Large intestine (tissue), 3 donors: ENCODE results near the gene COX7B2. TPM values are rescaled to one million over a fixed set of nuclear protein-coding genes. Genes with fewer than 3 reads are reported as not detected.

Experiments used
- DNase-seq, 2 donors: peaks; one replicate each; pipeline versions ENCODE4 v3.0.0 to v3.0.0-alpha.2; 2013
- H3K27ac ChIP-seq: one replicate; pipeline ENCODE4 v1.5.1; 2013; ENCODE audit warnings: low read length
- H3K27me3 ChIP-seq: 2 replicates; pipeline ENCODE4 v1.6.1; 2013; ENCODE audit warnings: low read length; ENCODE audit not compliant: control insufficient read depth, insufficient read depth
- H3K36me3 ChIP-seq: 2 replicates; pipeline ENCODE4 v1.6.1; 2013; ENCODE audit warnings: low read length; ENCODE audit not compliant: control insufficient read depth, insufficient read depth
- H3K4me1 ChIP-seq: one replicate; pipeline ENCODE4 v1.6.1; 2013; ENCODE audit warnings: low read length; ENCODE audit not compliant: control insufficient read depth, insufficient read depth
- H3K4me3 ChIP-seq: one replicate; pipeline ENCODE4 v1.5.1; 2013; ENCODE audit warnings: low read length
- H3K9me3 ChIP-seq: one replicate; pipeline ENCODE4 v1.6.1; 2013; ENCODE audit warnings: mild to moderate bottlenecking, low read depth, low read length, moderate library complexity; ENCODE audit not compliant: control insufficient read depth
- WGBS: methylation state at CpG from one replicate; pipeline ENCODE4 v1.1.5; 2013; ENCODE audit warnings: low lambda C conversion rate; ENCODE audit not compliant: insufficient coverage; 5-methylcytosine and 5-hydroxymethylcytosine counted together
- polyA plus RNA-seq: library from polyadenylated mRNA; unstranded; fragments of 120-200 nt; gene quantifications from one replicate; pipeline ENCODE4 v1.2.1, GENCODE V29; 2013

Gene COX7B2
- polyA plus RNA-seq, 1 donor, result not detected

DNA sequence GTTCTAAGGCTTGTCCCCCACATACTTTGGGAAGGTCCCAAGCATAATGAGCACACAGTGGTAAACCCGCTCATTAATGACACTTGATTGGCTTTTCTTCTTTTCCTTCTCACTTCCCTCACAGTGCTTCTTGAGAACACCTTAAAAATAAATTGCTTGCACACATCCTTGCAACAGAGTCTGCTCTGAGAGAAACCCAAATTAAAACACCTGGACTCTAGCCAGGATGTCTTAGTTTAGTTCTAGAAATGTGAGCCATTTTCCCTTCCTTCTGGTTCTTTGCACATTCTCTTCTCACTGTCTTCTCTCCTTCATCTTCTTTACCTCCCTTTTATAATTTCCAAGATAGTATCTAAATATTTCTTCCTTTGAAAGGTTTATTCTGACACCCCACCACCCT, 35.3 kb upstream of the COX7B2 start:
- Histone ChIP-seq H3K9me3 (no peaks in the 10 kb centered on the region), H3K4me3 (no peak overlapping the region), H3K27ac (no peak overlapping the region), H3K27me3 (no peaks in the 10 kb centered on the region), H3K36me3 (no peaks in the 10 kb centered on the region), H3K4me1 (no peaks in the 10 kb centered on the region)
- no peak for DNase-seq
- WGBS, result no CpG with 5 or more reads among the region's 1 CpG

DNA sequence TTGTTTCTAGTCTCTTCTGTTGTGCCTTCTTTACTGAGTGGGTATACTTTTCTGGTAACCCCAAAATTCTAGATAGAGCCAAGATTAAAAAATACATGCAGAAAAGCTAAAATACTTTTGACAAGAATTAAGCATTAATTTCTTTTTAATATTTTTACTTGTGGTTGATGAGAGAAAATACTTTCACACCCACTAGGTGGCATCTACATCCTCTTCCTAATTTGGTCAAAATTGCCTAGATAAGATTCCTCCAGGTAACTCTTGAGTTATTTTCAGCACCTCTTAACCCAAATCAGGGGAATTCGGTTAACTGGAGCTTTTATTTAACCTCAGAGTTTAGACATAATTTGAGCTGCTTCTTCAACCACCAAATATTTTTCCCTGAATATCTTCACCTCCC, 28.4 kb upstream of the COX7B2 start:
- WGBS, result 100% methylated on average over 1 of the region's 1 CpG
- Histone ChIP-seq H3K36me3 (no peaks in the 10 kb centered on the region), H3K4me1 (no peaks in the 10 kb centered on the region), H3K9me3 (no peaks in the 10 kb centered on the region), H3K4me3 (no peak overlapping the region), H3K27ac (no peak overlapping the region), H3K27me3 (no peaks in the 10 kb centered on the region)
- DNase-seq, result no peak

DNA sequence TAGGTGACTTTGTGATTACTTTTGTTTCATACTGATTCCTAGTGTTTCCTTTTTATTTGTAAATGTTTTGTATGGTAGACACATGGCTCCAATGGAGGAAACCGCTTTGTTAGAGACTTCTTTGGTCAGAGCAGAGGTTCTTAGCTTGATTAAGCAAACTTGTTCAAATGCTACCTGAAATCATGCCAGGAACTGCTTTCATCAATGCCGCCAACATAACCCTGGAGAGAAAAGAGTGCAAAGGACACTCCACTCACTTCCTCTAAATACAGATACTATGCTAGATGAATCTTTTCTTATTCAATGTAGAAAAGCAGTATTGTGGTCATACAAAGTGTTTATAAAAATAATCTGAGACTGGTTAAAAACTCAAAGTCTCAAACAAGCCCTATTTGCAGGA, 25.7 kb upstream of the COX7B2 start:
- Histone ChIP-seq H3K4me1 (peaks cover 9% of the 10 kb centered on the region), H3K9me3 (no peaks in the 10 kb centered on the region), H3K27me3 (no peaks in the 10 kb centered on the region), H3K4me3 (no peak overlapping the region), H3K36me3 (no peaks in the 10 kb centered on the region), H3K27ac (no peak overlapping the region)
- peak; percentile 8 to 60 for DNase-seq
- WGBS, result 60% methylated on average over 1 of the region's 2 CpGs

DNA sequence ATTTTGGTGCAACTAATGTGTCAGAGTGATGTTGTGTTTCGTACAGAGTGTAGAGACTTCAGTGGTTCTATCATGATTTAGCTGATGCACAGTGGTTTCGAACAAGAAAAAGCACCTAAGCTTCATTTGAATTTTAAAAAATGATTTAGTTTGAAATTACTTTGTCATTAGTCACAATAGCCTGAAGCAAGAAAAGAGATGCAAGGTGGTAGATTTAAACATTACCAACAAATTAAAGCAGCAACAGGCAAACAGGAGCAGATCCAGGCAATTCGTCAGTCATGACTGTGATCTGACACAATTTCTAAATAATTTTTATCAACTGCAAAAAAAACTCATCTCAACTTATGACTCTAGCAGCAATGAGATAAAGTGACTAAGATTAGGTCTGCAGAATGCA, 24.6 kb upstream of the COX7B2 start:
- no peak for DNase-seq
- Histone ChIP-seq H3K4me3 (no peak overlapping the region), H3K27ac (no peak overlapping the region), H3K4me1 (peaks cover 9% of the 10 kb centered on the region), H3K27me3 (no peaks in the 10 kb centered on the region), H3K36me3 (no peaks in the 10 kb centered on the region), H3K9me3 (no peaks in the 10 kb centered on the region)
- WGBS, result 100% methylated on average over 1 of the region's 3 CpGs

DNA sequence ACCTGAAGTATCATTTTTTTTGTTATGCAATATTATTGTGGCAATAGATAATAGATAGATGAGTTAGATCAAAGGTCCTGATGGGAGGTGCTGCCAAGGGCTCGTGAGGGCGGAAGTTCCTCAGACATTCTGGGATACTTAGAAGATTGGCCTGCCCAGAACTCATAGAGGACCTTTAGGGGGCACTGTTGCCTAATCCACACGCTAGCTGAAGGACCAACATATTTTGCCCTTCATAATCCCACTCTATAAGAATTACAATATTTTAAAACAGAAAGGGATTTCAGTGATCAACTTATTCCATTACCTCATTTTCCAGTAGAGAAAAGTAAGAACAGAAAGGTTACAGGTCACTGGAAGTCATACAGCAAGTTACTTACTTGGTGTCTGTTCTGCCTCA, 22.9 kb upstream of the COX7B2 start:
- WGBS, result no CpG with 5 or more reads among the region's 3 CpGs
- Histone ChIP-seq H3K4me1 (peaks cover 9% of the 10 kb centered on the region), H3K9me3 (no peaks in the 10 kb centered on the region), H3K27me3 (no peaks in the 10 kb centered on the region), H3K36me3 (no peaks in the 10 kb centered on the region), H3K27ac (no peak overlapping the region), H3K4me3 (no peak overlapping the region)
- DNase-seq, result no peak

DNA sequence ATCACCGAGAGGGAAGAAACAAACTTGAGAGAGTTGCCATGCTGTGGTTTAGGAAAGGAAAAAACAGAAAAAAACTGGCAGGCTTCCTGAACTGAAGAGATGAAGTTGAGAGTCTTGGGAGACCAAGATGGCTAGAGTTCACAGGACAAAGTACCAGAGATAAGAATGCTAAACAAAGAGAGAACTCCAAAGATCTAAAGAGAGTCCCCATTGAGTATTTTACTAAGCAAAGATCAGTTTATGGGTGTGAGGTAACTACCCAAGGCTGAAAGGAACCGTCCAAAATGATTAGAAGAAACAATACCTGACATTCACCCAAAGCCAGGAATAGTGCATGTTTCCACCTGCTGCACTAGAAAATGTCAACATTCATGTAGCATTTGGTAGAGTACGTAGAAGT, 21.8 kb upstream of the COX7B2 start:
- no peaks in the 10 kb centered on the region for H3K9me3 ChIP-seq

DNA sequence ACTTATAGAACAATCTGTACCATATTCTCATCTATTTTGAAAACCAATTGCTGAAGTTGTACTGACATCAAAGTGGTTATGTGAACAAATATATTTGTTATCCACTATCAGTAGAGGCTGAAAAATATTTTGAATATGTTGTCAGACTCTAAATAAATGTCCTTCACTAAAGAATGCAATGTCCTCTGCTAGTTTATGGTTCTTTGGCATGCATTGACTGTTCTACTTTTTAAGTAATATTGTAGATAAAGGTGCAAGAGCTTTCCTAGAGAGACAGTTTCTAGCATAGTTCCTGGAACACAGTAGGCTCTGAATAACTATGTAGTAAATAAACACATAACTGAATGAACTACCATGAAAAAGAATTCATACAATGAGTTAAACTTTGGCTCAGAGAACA, 18.2 kb upstream of the COX7B2 start:
- Histone ChIP-seq H3K27ac (no peak overlapping the region), H3K36me3 (no peaks in the 10 kb centered on the region), H3K4me1 (peaks cover 8% of the 10 kb centered on the region), H3K4me3 (no peak overlapping the region), H3K27me3 (no peaks in the 10 kb centered on the region), H3K9me3 (no peaks in the 10 kb centered on the region)
- DNase-seq, result no peak

More for the DNA sequence above, 21.8 kb upstream of the COX7B2 start:
- peaks cover 9% of the 10 kb centered on the region for H3K4me1 ChIP-seq
- WGBS, result 29% methylated on average over 1 of the region's 3 CpGs
- no peaks in the 10 kb centered on the region for H3K36me3 ChIP-seq
- H3K27ac ChIP-seq, result no peak overlapping the region
- DNase-seq, result peak; percentile 5 to 59
- H3K27me3 ChIP-seq, result no peaks in the 10 kb centered on the region
- no peak overlapping the region for H3K4me3 ChIP-seq

DNA sequence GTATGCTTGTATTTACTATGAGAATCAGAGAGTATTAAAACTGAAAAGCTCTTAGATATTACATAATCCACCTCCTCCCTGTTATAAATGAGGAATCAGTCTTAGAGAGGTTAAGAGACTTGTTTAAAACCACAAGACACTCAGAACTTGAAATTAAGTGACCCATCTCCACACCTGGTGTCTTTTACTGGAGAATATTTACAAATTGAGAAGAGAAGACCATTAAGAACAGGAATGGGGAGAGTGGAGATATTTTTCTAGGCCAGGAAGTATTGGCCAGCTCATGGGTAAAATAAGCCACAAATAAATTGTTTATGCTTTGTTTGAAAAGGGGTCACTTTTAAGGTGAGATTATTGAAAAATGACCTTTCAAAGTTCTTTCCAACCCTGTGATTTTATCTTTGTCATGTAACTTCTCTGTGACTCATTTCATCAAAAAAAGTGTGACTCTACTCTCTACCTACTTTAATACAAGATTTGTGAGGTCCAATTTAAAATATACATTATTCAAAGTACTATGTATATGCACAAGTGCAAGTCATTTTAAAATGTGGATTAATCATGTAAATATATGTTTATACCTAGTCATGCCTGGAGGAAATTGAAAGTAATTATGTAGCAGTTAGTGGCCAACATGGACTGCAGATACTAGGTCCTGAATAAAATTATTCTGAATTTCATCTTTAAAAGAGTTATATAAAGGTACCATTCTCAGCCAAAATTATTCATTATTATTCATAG, 15.9 kb upstream of the COX7B2 start:
- no peak overlapping the region for H3K4me3 ChIP-seq
- H3K27ac ChIP-seq, result no peak overlapping the region
- no peak for DNase-seq
- H3K9me3 ChIP-seq, result no peaks in the 10 kb centered on the region
- no peaks in the 10 kb centered on the region for H3K4me1 ChIP-seq
- H3K36me3 ChIP-seq, result no peaks in the 10 kb centered on the region
- no peaks in the 10 kb centered on the region for H3K27me3 ChIP-seq

DNA sequence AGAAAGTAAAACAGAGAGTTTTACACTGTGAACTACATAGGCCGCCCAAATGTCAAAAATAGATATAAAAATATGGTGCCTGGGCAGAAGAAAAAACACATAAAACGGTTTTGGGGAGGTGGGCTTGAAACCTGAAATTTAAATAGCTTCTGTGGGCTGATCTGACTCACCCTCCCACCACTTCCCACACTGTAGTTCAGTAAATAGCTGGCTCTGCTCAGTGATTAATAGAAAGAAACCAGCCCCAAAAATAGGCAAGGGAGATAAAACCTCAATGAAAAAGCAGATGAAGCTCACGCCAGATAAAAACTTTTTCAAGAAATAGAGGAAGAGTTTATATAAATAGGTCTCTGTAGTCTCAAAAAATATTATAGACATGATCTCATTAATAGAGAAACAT, 13.2 kb upstream of the COX7B2 start:
- Histone ChIP-seq H3K27me3 (no peaks in the 10 kb centered on the region), H3K36me3 (no peaks in the 10 kb centered on the region), H3K4me3 (no peak overlapping the region), H3K4me1 (no peaks in the 10 kb centered on the region), H3K9me3 (no peaks in the 10 kb centered on the region), H3K27ac (no peak overlapping the region)
- DNase-seq, result no peak
- 100% methylated on average over 1 of the region's 3 CpGs for WGBS

DNA sequence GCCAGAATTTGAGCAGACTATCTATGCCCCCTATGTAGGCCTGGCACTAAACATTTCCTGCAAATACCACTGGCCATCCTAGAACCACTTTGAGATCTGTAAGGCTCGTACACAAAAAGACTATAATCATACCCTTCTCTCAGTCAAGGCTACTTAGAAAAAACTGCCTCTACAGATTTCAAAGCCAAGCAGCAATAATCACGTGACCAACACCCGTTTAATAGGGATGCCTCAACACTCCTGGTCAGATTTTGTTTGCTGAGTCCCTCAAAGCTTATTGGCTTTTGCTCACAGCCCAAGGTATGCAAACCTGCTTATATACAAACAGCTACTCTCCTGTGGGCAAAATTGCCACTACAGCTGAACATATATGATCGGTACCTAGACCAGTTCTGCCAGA, 897 bp downstream of the COX7B2 start:
- H3K27ac ChIP-seq, result no peak overlapping the region
- no peaks in the 10 kb centered on the region for H3K36me3 ChIP-seq
- no peak overlapping the region for H3K4me3 ChIP-seq
- no peaks in the 10 kb centered on the region for H3K27me3 ChIP-seq
- H3K4me1 ChIP-seq, result no peaks in the 10 kb centered on the region
- 100% methylated on average over 1 of the region's 4 CpGs for WGBS
- DNase-seq, result no peak
- H3K9me3 ChIP-seq, result no peaks in the 10 kb centered on the region

DNA sequence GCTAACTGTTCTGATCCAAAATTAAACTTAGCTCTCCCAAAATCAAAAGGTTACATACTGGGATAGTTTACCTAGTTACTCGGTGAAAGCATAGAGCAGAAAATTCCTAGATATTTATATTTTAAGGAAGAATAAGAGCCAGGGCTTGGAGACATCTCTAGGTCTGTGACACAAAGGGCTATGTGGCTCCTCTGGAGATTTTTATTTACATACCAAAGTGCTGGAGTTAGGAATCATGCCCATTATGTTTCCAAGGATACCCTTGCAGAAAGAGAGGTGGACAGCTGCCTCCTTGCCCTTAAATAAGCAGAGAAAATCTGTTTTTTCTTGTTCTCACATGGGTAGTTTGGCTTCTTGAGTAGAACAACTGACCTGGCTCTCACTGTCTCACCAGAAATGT, 9.0 kb downstream of the COX7B2 start:
- Histone ChIP-seq H3K36me3 (no peaks in the 10 kb centered on the region), H3K27me3 (no peaks in the 10 kb centered on the region), H3K9me3 (no peaks in the 10 kb centered on the region), H3K4me3 (no peak overlapping the region), H3K27ac (no peak overlapping the region), H3K4me1 (no peaks in the 10 kb centered on the region)
- DNase-seq, result no peak
- WGBS, result 100% methylated on average over 1 of the region's 1 CpG
